Mononuclear cell (primary cell): ENCODE measurements around the gene RGS3. TPM values are rescaled to one million over a fixed set of nuclear protein-coding genes. Genes with fewer than 3 reads are reported as not detected.

Experiments used
- H3K27me3 ChIP-seq: 2 replicates; pipeline ENCODE4 v1.6.0; 2011; ENCODE audit warnings: low read length, control low read depth; ENCODE audit not compliant: insufficient read depth
- H3K4me1 ChIP-seq: 2 replicates; pipeline ENCODE4 v1.5.1; 2011; ENCODE audit warnings: mild to moderate bottlenecking, low read length, control low read depth; ENCODE audit not compliant: insufficient read depth
- H3K4me3 ChIP-seq: 2 replicates; pipeline ENCODE4 v1.5.1; 2011; ENCODE audit warnings: mild to moderate bottlenecking, low read length, moderate library complexity
- H3K9me3 ChIP-seq: 2 replicates; pipeline ENCODE4 v1.5.1; 2011; ENCODE audit warnings: low read depth, mild to moderate bottlenecking, control low read depth, low read length
- total RNA-seq: library from RNA; depleted of rRNA; stranded (reverse); fragments of >200 nt; gene quantifications from one replicate; pipeline ENCODE4 v1.2.3, GENCODE V29; 2012

The RGS3 gene
- total RNA-seq, 1 donor = 15.4 TPM

GRCh38 chr9:113613815-113614413, 150.4 kb downstream of the RGS3 start:
- no peak overlapping the region for H3K4me3 ChIP-seq
- H3K9me3 ChIP-seq = no peaks in the 10 kb centered on the region
- peaks cover 7% of the 10 kb centered on the region for H3K4me1 ChIP-seq
- no peaks in the 10 kb centered on the region for H3K27me3 ChIP-seq

DNA sequence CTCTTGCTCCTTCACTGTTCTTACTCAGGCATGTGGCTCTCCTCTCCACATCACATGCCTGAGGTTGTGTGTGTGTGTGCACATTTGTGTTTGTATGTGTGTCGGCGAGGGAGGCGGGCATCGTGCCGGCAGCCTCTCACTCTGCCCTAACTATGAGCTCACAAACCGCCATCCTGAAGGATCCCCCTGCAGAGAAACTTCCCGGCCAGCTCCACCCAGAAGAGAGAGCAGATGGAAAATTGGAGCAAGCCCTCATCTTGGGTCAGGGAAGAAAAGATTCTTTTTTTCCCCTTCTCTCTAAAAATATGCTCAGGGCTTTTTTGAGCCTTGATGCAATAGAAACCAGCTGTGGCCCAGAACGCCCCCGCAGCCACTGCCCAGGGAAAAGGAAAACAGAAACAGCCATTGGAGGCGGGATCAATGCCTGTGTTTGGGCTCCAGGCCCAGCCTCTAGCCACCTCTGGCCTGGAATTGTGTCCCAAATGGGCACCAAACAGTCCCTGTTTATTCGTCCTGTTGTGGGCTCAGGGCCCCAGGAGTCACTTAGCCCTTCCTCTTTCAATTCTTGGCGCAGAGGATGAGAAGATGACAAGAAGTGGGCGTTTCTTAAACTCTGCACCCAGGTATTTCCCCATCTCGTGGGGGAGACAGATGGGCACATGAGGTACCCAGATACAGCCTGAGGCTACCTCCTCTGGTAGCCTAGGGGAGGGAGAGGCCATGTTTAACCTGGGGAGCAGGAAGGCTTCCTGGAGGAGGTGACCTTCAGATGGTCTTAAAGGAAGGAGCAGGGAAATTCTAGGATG, 151.5 kb downstream of the RGS3 start:
- H3K4me1 ChIP-seq = peaks cover 7% of the 10 kb centered on the region
- H3K27me3 ChIP-seq = no peaks in the 10 kb centered on the region
- H3K4me3 ChIP-seq = no peak overlapping the region
- H3K9me3 ChIP-seq = no peaks in the 10 kb centered on the region

DNA sequence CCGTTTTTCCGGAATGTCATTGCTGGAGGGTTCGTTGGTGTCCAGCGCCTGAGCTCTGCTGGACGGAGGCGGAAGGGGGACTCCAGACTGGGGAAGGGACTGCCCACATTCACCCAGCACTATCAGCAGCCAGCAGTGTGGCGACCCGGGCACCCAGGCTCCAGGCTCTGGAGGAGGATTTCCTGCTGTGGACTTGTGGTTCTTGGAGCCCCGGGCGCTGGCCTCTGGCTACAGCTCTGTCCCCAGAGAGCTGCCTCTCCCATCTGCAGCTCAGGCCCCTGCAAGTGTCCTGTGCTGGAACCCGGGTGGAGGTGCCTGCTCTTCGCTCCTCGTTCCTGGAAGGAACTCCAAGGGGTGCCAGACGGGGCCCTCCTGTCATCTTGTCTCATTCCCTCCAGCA, 152.6 kb downstream of the RGS3 start:
- peaks cover 7% of the 10 kb centered on the region for H3K4me1 ChIP-seq
- no peak overlapping the region for H3K4me3 ChIP-seq
- no peaks in the 10 kb centered on the region for H3K9me3 ChIP-seq
- H3K27me3 ChIP-seq = no peaks in the 10 kb centered on the region

DNA sequence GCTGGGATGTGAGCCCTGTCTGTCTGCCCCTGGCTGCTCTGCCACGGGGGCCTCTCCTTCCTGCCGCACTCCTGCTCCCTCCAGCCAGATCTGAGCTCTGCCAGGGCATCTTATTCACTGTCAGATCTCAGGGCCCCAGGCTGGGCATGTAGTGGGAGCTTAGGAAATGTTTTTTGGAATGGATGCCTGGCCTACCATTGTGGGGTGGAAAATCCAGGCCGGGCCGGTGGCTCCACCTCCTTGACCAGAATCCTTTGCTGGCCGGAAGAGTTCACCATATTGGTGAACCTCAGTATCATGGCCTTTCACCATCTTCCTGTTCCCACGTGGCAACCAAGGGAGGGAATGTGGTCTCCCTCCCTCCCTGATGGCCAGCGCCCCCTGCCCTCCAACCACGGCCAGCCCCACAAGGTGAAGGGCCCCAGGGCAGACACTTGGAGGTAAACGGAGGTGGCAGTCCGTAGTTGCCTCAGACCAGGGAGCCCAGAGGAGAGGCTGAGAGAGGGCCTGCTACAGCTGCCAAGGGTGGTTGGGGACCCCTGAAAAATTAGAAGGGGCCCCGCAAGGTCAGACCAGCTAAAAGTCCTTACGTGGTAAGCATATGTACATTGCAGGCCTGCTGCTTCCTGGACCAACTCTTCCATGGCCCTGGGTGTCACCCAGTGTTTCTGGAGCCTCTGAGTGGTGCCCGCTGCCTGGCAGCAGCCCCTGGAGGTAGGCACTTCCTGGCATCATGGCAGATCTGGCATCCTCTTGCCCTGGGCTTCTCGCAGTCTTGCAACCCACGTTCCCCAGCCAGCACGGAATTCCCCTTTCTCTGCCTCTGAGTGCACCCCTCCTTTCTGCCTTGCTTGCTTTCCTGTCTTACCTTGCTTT, 153.3 kb downstream of the RGS3 start:
- Histone ChIP-seq H3K4me1 (peaks cover 7% of the 10 kb centered on the region), H3K27me3 (no peaks in the 10 kb centered on the region), H3K4me3 (no peak overlapping the region), H3K9me3 (no peaks in the 10 kb centered on the region)

GRCh38 chr9:113617550-113617949, 154.0 kb downstream of the RGS3 start:
- Histone ChIP-seq H3K27me3 (no peaks in the 10 kb centered on the region), H3K4me3 (no peak overlapping the region), H3K9me3 (no peaks in the 10 kb centered on the region), H3K4me1 (peaks cover 7% of the 10 kb centered on the region)

GRCh38 chr9:113618836-113619490, 155.4 kb downstream of the RGS3 start:
- no peaks in the 10 kb centered on the region for H3K27me3 ChIP-seq

GRCh38 chr9:113619491-113620376, 156.2 kb downstream of the RGS3 start:
- no peak overlapping the region for H3K4me3 ChIP-seq
- peaks cover 7% of the 10 kb centered on the region for H3K4me1 ChIP-seq
- no peaks in the 10 kb centered on the region for H3K27me3 ChIP-seq

More at GRCh38 chr9:113618836-113619490, 155.4 kb downstream of the RGS3 start:
- Histone ChIP-seq H3K9me3 (no peaks in the 10 kb centered on the region), H3K4me3 (no peak overlapping the region), H3K4me1 (peaks cover 7% of the 10 kb centered on the region)

DNA sequence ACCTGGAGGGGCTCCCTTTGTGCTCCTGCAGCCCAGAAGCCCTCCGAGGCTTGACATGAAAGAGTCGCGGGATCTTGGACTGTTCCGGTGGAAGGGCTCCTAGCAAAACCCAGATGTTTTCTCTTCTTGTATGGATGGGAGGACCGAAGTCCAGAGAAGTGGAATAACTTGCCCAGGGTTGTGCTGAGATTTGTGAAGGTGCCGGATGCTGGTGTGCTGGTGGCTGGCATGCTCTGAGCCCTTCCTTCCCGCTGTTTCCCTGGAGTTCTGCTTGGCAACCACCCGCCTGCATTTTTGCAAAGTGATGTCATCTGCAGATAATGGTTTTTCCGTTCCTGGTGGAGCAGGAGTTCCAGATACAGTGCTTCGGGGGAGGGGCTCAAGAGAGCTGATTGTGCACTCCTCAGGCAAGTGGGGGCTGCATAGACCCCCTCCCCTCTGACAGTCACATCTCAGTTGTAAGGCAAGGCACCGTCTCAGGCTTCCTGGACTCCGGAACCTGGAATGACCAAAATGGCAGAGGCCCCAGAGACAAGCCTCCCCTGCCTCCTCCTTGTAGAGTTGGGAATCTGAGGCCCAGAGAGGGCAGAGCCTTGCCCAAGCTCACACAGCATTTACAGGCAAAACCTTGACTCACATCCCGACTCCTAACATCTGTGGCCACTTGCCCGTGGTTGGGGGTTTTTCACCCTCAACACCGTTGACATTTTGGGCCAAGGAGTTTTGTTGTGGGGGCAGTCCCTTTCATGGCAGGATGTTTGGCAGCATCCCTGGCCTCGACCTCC, 157.0 kb downstream of the RGS3 start:
- Histone ChIP-seq H3K4me3 (no peak overlapping the region), H3K27me3 (no peaks in the 10 kb centered on the region), H3K4me1 (peaks cover 1% of the 10 kb centered on the region), H3K9me3 (no peaks in the 10 kb centered on the region)

More at GRCh38 chr9:113619491-113620376, 156.2 kb downstream of the RGS3 start:
- H3K9me3 ChIP-seq = no peaks in the 10 kb centered on the region

DNA sequence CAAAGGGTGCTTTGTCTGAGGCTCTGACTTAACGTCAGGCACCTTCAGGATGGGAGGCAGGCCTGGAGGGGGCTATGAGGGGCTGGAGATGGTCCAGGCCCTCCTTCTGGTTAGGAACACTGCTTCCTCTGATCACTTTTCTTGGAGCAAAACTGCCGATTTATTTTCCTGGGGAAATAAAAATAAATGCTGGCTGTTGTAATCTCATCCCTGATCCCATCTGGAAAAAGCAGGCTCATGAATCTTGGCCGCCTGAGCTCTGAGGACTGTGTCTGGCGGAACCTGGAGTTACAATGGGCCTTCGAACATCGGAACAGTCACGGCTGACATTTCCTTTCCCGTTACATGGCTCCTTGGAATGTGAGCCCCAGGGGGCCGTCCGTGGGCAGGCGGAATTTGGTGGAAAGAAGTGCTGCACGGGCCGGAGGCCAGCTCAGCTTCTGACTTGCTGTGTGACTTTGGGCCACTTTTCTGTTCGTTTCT, 157.8 kb downstream of the RGS3 start:
- no peak overlapping the region for H3K4me3 ChIP-seq
- H3K27me3 ChIP-seq = no peaks in the 10 kb centered on the region
- H3K4me1 ChIP-seq = no peaks in the 10 kb centered on the region
- H3K9me3 ChIP-seq = no peaks in the 10 kb centered on the region

GRCh38 chr9:113621980-113622379, 158.5 kb downstream of the RGS3 start:
- Histone ChIP-seq H3K4me1 (no peaks in the 10 kb centered on the region), H3K9me3 (no peaks in the 10 kb centered on the region), H3K27me3 (no peaks in the 10 kb centered on the region), H3K4me3 (no peak overlapping the region)

DNA sequence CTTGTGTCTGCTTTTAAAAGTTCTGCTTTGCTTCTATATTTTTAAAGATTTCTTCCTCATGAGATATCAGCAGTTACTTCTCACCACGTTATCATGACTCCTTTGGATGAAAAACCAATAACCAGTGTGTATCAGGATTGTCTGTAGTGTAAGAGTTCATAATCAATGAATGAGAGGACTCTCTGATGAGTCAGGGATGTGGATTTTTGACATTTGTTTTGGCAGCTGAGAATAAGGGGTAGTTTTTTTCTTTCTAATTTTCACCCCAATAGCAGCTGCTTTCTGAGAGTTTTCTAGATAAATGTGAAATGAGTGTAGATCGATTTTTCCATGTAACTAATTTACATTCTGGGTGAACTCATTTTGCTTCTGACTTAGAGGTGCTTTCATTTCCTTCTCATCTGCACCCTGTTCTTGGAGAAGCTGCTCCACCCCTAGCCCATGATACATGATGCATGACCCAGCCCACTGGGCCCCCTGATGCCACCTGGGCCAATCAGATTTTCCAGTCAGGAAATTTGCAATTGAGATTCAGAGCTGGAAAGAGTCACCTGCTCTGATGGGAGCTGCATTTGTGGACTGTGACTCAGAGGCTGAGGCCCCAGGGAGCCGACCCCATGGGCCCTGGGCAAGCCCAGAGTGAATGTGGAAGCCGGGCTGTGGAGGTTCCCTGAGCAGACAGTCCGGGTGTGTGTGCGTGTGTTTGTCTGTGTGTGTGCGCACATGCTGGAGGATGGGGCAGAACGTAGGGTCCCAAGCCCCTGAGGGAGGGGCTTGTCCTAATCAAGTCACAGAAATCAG, 159.3 kb downstream of the RGS3 start:
- no peak overlapping the region for H3K4me3 ChIP-seq
- no peaks in the 10 kb centered on the region for H3K27me3 ChIP-seq
- no peaks in the 10 kb centered on the region for H3K4me1 ChIP-seq
- no peaks in the 10 kb centered on the region for H3K9me3 ChIP-seq

DNA sequence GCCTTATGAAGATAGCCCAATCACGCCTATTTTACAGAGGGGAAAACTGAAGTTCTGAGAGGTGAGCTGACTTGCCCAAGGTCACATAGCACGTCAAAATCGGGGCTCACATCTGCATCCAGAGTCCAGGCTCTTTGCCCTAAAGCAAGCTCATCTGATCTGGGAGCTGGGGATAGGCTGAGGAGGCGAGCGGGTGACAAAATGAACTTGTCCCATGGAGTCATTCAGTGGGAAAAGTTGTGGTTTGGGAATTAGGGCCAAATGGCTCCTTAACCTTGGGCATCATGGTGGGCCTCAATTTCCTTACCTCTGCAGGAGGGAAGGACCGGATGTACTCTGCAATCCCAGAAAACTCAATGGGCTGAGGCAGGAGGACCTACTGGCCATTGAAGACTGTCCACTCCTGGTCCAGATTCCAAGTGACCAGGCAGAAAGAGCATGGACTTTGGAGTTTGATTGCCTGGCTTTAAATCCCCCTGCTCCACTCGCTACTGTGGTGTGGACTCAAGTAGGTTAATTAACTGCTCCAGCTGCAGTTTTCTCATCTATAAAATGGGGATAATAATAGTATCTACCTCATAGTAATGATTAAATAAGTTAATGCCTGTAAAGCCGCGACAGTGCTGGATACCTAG, 160.4 kb downstream of the RGS3 start:
- H3K4me3 ChIP-seq = no peak overlapping the region
- H3K9me3 ChIP-seq = no peaks in the 10 kb centered on the region
- H3K27me3 ChIP-seq = no peaks in the 10 kb centered on the region
- H3K4me1 ChIP-seq = no peaks in the 10 kb centered on the region
